Thoracic aorta (tissue), 2 donors: ENCODE results near the gene SRGN. TPM values are rescaled to one million over a fixed set of nuclear protein-coding genes. Genes with fewer than 3 reads are reported as not detected.

Source experiments
- ATAC-seq: fragments of 150-250 bp; one replicate; pipeline ENCODE4 v1.8.0; 2017; ENCODE audit warnings: low read depth; ENCODE audit not compliant: insufficient number of reproducible peaks, low FRiP score
- DNase-seq: peaks from one replicate; pipeline ENCODE4 v3.0.0-alpha.2; 2020; ENCODE audit warnings: low spot score
- H3K27ac ChIP-seq, 2 donors: fragments of 200-600 bp; sonication (generic); 1 replicate in 1 of 2; 2 replicates in 1 of 2; pipeline ENCODE4 v1.5.1; 2016; ENCODE audit warnings: mild to moderate bottlenecking in 2 of 2, moderate library complexity in 2 of 2
- H3K27me3 ChIP-seq: fragments of 200-600 bp; sonication (generic); replicated peaks from 2 replicates; pipeline ENCODE4 v1.6.0; 2016; ENCODE audit warnings: mild to moderate bottlenecking; ENCODE audit not compliant: insufficient read depth
- H3K36me3 ChIP-seq: fragments of 200-600 bp; sonication (generic); one replicate; pipeline ENCODE4 v1.5.1; 2016
- H3K4me1 ChIP-seq, 2 donors: fragments of 200-600 bp; sonication (generic); 1 replicate in 1 of 2; 2 replicates in 1 of 2; pipeline versions ENCODE4 v1.5.1 to v1.6.0; 2016; ENCODE audit warnings: low read depth in 2 of 2, mild to moderate bottlenecking in 1 of 2; ENCODE audit not compliant: control insufficient read depth in 1 of 2
- H3K4me3 ChIP-seq: fragments of 200-600 bp; sonication (generic); 2 replicates; pipeline ENCODE4 v1.5.1; 2016; ENCODE audit warnings: mild to moderate bottlenecking
- H3K9me3 ChIP-seq: fragments of 200-600 bp; sonication (generic); 2 replicates; pipeline ENCODE4 v1.5.1; 2016
- CTCF ChIP-seq: fragments of 200-600 bp; sonication (generic); IDR thresholded peaks from one replicate; pipeline ENCODE4 v1.5.1; 2019; ENCODE audit warnings: antibody characterized with exemption
- total RNA-seq, 2 donors: library from RNA; depleted of rRNA; stranded (reverse); fragments of >200 nt; gene quantifications; one replicate each; pipeline versions ENCODE4 v1.1.0 to v1.2.3, GENCODE V29; 2016

The SRGN gene
- total RNA-seq, 2 donors from 2014 or later = 200 to 227 TPM

- ATAC-seq = no peak
- H3K36me3 ChIP-seq = no peaks in the 10 kb centered on the region
- H3K4me1 ChIP-seq = peaks cover 4 to 43% of the 10 kb centered on the region in 2 donors
- H3K27ac ChIP-seq = peak overlapping the region; percentile 52 to 92
- no peak for DNase-seq
- H3K9me3 ChIP-seq = no peaks in the 10 kb centered on the region
- no peaks in the 10 kb centered on the region for H3K27me3 ChIP-seq
- peak overlapping the region; percentile 79 for H3K4me3 ChIP-seq
- no peak for TF ChIP-seq CTCF
Measured at GRCh38 chr10:69090685-69091084, 2.8 kb downstream of the SRGN start.

DNA sequence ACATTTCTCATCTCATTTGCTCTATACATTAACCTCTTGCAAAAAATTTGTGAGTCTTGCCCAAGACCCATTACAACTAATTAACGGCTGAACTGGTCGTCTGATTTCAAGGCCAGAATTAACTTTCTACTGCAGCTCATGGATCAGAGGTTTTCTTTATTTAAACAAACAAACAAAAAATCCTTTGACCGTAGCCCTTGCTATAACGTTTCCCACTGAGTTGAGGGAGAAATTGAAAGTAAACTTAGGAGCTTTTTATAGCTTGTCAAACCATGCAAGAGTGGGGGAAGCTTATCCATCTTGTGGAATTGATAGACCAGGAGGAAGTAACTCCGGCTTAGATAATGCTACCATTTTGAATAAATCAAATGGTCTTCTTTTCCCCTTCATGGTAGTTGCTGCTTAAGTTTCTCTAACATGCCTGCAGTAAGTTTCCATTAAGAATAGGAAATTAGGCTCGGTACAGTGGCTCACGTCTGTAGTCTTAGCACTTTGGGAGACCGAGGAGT is 3.3 kb downstream of the SRGN start:
- DNase-seq (no peak), ATAC-seq (no peak)
- Histone ChIP-seq H3K27ac (peak overlapping the region in 1 of 2 donors; percentile 92), H3K4me1 (peaks cover 4 to 38% of the 10 kb centered on the region in 2 donors), H3K4me3 (peak overlapping the region; percentile 79), H3K36me3 (no peaks in the 10 kb centered on the region), H3K27me3 (no peaks in the 10 kb centered on the region), H3K9me3 (no peaks in the 10 kb centered on the region)
- TF ChIP-seq CTCF = no peak

DNA sequence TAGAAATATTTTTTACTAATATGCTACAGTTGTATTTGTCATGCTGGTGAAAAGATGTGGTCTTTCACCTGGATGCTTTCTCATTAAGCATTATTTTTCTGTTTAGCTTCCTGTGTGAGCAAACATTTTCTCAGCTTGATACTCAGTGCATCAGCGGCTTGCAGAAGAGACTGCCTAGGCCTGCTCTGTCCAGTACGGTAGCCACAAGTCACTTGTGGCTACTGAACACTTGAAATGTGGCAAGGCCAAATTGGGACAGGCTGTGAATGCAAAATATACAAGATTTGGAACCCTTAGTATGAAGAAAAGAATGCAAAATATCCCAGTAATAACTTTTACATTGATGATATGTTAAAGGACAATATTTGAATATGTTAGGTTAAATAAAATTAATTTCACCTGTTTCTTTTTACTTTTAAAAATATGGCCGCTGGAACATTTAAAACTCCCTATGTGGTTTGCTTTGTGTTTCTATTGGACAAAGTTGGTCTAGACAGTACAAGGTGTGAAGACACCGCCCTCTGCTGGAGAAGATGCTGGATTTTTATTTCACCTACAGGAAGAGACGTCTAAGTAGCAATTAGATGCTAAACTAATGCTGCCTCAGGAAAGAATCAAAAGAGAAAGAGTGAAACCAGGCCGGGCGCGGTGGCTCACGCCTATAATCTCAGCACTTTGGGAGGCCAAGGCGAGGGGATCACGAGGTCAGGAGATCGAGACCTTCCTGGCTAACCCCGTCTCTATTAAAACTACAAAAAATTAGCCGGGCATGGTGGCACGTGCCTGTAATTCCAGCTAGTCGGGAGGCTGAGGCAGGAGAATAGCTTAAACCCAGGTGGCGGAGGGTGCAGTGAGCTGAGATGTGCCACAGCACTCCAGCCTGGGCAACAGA is 5.3 kb downstream of the SRGN start:
- Histone ChIP-seq H3K4me1 (peaks cover 0 to 26% of the 10 kb centered on the region in 2 donors), H3K27ac (no peak overlapping the region), H3K9me3 (no peaks in the 10 kb centered on the region), H3K27me3 (no peaks in the 10 kb centered on the region), H3K4me3 (peak overlapping the region; percentile 39), H3K36me3 (peaks cover 2% of the 10 kb centered on the region)
- DNase-seq (peak; percentile 81), ATAC-seq (peak; percentile 85)
- TF ChIP-seq CTCF = peak; percentile 82

- no peaks in the 10 kb centered on the region for H3K9me3 ChIP-seq
- H3K4me1 ChIP-seq = peaks cover 0 to 19% of the 10 kb centered on the region in 2 donors
- no peaks in the 10 kb centered on the region for H3K27me3 ChIP-seq
- DNase-seq = no peak
- H3K4me3 ChIP-seq = no peak overlapping the region
- no peak overlapping the region for H3K27ac ChIP-seq
- no peak for TF ChIP-seq CTCF
- H3K36me3 ChIP-seq = peaks cover 3% of the 10 kb centered on the region
- no peak for ATAC-seq
Measured at GRCh38 chr10:69093933-69094332, 6.0 kb downstream of the SRGN start.

DNA sequence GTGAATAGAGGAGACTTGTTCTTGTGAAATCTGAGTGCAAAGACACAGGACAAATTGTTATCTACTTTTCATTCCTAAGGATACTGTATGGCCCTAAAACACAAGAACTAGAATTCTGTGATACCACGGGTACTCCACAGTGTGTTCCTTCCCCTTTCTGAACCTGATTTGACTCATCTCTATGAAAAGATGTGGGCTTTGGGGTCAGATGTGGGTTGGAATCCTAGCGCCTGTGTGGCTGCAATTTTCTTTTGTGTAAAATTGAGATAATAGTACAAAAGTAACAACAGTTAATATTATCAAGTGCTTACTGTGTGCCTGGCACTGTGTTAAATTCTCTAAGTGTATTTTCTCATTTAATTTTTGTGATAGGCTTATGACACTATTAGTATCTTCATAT is 8.1 kb downstream of the SRGN start:
- Histone ChIP-seq H3K9me3 (no peaks in the 10 kb centered on the region), H3K27ac (no peak overlapping the region), H3K27me3 (no peaks in the 10 kb centered on the region), H3K4me1 (peaks cover 0 to 5% of the 10 kb centered on the region in 2 donors), H3K36me3 (peaks cover 3% of the 10 kb centered on the region), H3K4me3 (no peak overlapping the region)
- ATAC-seq (no peak), DNase-seq (no peak)
- no peak for TF ChIP-seq CTCF
